Esophagus squamous epithelium (tissue), 4 donors: ENCODE measurements around the gene CASTOR1.

Experiments
- CTCF ChIP-seq, 6 experiments: fragments of 450-650 bp in 4 of 6; fragments of 200-600 bp in 2 of 6; sonication (generic) in 2 of 6; IDR thresholded peaks; one replicate each; pipeline ENCODE4 v1.5.1; 2016 to 2019; ENCODE audit warnings: antibody characterized with exemption in 6 of 6, mild to moderate bottlenecking in 4 of 6, moderate library complexity in 4 of 6
- POLR2A ChIP-seq, 4 donors: fragments of 450-650 bp; IDR thresholded peaks; one replicate each; pipeline ENCODE4 v1.6.1; 2017; ENCODE audit warnings: antibody characterized with exemption in 4 of 4, mild to moderate bottlenecking in 4 of 4, moderate library complexity in 3 of 4

- TF ChIP-seq POLR2A (IDR thresholded peaks at IDR 0.05), result no peak
- TF ChIP-seq CTCF (IDR thresholded peaks at IDR 0.05), result no peak
Observed at GRCh38 chr22:30262112-30262511, 27.2 kb downstream of the CASTOR1 start.
